WTC11 (cell line): ENCODE data around the gene SYCN. TPM values are rescaled to one million over a fixed set of nuclear protein-coding genes. Genes with fewer than 3 reads are reported as not detected.

Experiments
- ATAC-seq: fragments of 200-7000 bp; cut with Tn5 transposase; 2 replicates; pipeline ENCODE4 v1.10.0; 2021; ENCODE audit warnings: mild to moderate bottlenecking, moderate library complexity
- CTCF ChIA-PET: fragments of 300-600 bp; sonication (Branson Sonifier 250); formaldehyde crosslinking; loops from one replicate; lab custom pipeline; 2021; ENCODE audit warnings: antibody characterized with exemption; lab: Charles Lee
- POLR2A ChIA-PET: fragments of 350-600 bp; sonication (Branson Sonifier 250); formaldehyde crosslinking; loops from one replicate; lab custom pipeline; 2021; ENCODE audit warnings: antibody characterized with exemption; lab: Charles Lee
- DNase-seq: peaks from one replicate; pipeline ENCODE4 v3.0.0; 2021; ENCODE audit warnings: low spot score
- H3K27ac Mint-ChIP-seq: 2 replicates; pipeline ENCODE4 v1.8.0; 2021; ENCODE audit warnings: mixed read lengths
- H3K27me3 Mint-ChIP-seq: 2 replicates; pipeline ENCODE4 v1.8.0; 2021; ENCODE audit warnings: low read depth, mild to moderate bottlenecking, moderate library complexity, mixed read lengths
- H3K36me3 Mint-ChIP-seq: 2 replicates; pipeline ENCODE4 v1.8.0; 2021; ENCODE audit warnings: mixed read lengths
- H3K4me1 Mint-ChIP-seq: 2 replicates; pipeline ENCODE4 v1.8.0; 2022; ENCODE audit warnings: mixed read lengths
- H3K4me3 Mint-ChIP-seq: 2 replicates; pipeline ENCODE4 v1.8.0; 2021; ENCODE audit warnings: mild to moderate bottlenecking, moderate library complexity, mixed read lengths
- H3K9me3 Mint-ChIP-seq: 2 replicates; pipeline ENCODE4 v1.8.0; 2021; ENCODE audit warnings: mixed read lengths
- ARID4B ChIP-seq: sonication (generic); formaldehyde crosslinking; IDR thresholded peaks from 2 replicates; pipeline ENCODE4 v1.8.0; 2023; ENCODE audit warnings: missing genetic modification reagents, mild to moderate bottlenecking, borderline replicate concordance
- ATF1 ChIP-seq: sonication (generic); formaldehyde crosslinking; IDR thresholded peaks from 2 replicates; pipeline ENCODE4 v1.8.1; 2023; ENCODE audit warnings: mild to moderate bottlenecking, moderate library complexity, missing genetic modification reagents
- CREM ChIP-seq: sonication (generic); formaldehyde crosslinking; IDR thresholded peaks from 2 replicates; pipeline ENCODE4 v1.8.1; 2022; ENCODE audit warnings: mild to moderate bottlenecking, missing genetic modification reagents, moderate library complexity
- GABPB1 ChIP-seq: sonication (generic); formaldehyde crosslinking; IDR thresholded peaks from 2 replicates; pipeline ENCODE4 v1.8.1; 2023; ENCODE audit warnings: mild to moderate bottlenecking, missing genetic modification reagents
- MXD4 ChIP-seq: fragments of 250-450 bp; sonication (Bioruptor Pico); IDR thresholded peaks from 2 replicates; pipeline ENCODE4 v1.8.0; 2021; ENCODE audit warnings: mild to moderate bottlenecking, moderate library complexity, borderline replicate concordance
- MYBL2 ChIP-seq: sonication (generic); formaldehyde crosslinking; IDR thresholded peaks from 2 replicates; pipeline ENCODE4 v1.8.1; 2023; ENCODE audit warnings: mild to moderate bottlenecking, moderate library complexity, missing genetic modification reagents
- OVOL2 ChIP-seq: fragments of 250-450 bp; sonication (Bioruptor Pico); IDR thresholded peaks from 2 replicates; pipeline ENCODE4 v1.9.0; 2021; ENCODE audit warnings: mild to moderate bottlenecking, borderline replicate concordance
- STAT6 ChIP-seq: sonication (generic); formaldehyde crosslinking; conservative IDR thresholded peaks from 2 replicates; pipeline ENCODE4 v1.8.1; 2023; ENCODE audit warnings: mild to moderate bottlenecking, low read depth, missing genetic modification reagents, moderate library complexity
- TEAD1 ChIP-seq: sonication (generic); formaldehyde crosslinking; IDR thresholded peaks from 2 replicates; pipeline ENCODE4 v1.8.0; 2022; ENCODE audit warnings: mild to moderate bottlenecking, missing genetic modification reagents
- TP53 ChIP-seq: sonication (generic); formaldehyde crosslinking; IDR thresholded peaks from 2 replicates; pipeline ENCODE4 v1.8.1; 2023; ENCODE audit warnings: mild to moderate bottlenecking, missing genetic modification reagents
- ZBTB43 ChIP-seq: sonication (generic); formaldehyde crosslinking; IDR thresholded peaks from 2 replicates; pipeline ENCODE4 v1.8.1; 2023; ENCODE audit warnings: mild to moderate bottlenecking, missing genetic modification reagents
- ZMAT4 ChIP-seq: fragments of 250-450 bp; sonication (Bioruptor Pico); IDR thresholded peaks from 2 replicates; pipeline ENCODE4 v1.9.0; 2021; ENCODE audit warnings: mild to moderate bottlenecking
- ZNF121 ChIP-seq: sonication (generic); formaldehyde crosslinking; IDR thresholded peaks from 2 replicates; pipeline ENCODE4 v1.8.0; 2023; ENCODE audit warnings: missing genetic modification reagents
- ZNF317 ChIP-seq: sonication (generic); formaldehyde crosslinking; IDR thresholded peaks from 2 replicates; pipeline ENCODE4 v1.8.1; 2023; ENCODE audit warnings: low read depth, mild to moderate bottlenecking, moderate library complexity, missing genetic modification reagents, borderline replicate concordance
- ZNF416 ChIP-seq: fragments of 250-450 bp; sonication (Bioruptor Pico); IDR thresholded peaks from 2 replicates; pipeline ENCODE4 v1.9.0; 2021; ENCODE audit warnings: mild to moderate bottlenecking, inconsistent platforms
- ZNF532 ChIP-seq: fragments of 250-450 bp; sonication (Bioruptor Pico); IDR thresholded peaks from 2 replicates; pipeline ENCODE4 v1.9.0; 2021; ENCODE audit warnings: mild to moderate bottlenecking, borderline replicate concordance
- ZSCAN18 ChIP-seq: fragments of 250-450 bp; sonication (Bioruptor Pico); IDR thresholded peaks from 2 replicates; pipeline ENCODE4 v2.1.2; 2022; ENCODE audit warnings: mild to moderate bottlenecking, moderate library complexity
- total RNA-seq: library from RNA; stranded (reverse); gene quantifications from 3 replicates; pipeline ENCODE4 v1.2.3, GENCODE V29; 2021

The SYCN gene
- total RNA-seq, 1 experiment from 2014 or later: 0.77 TPM

GRCh38 chr19:39171479-39172465 is 32.3 kb downstream of the SYCN start:
- H3K4me1 Mint-ChIP-seq: peaks cover 17% of the 10 kb centered on the region
- H3K27ac Mint-ChIP-seq: peak overlapping the region; percentile 68; the same call in 1 of the 2 replicates
- no peaks in the 10 kb centered on the region for H3K36me3 Mint-ChIP-seq
- CTCF ChIA-PET: interaction anchor here (0.7 kb wide), 1 partner anchor 26 kb away, joined by 3 read pairs; no protein-coding TSS in a partner anchor
- no peaks in the 10 kb centered on the region for H3K9me3 Mint-ChIP-seq
- ATAC-seq (no peak), DNase-seq (no peak)
- TF ChIP-seq ZNF317 (no peak), TEAD1 (CRISPR knock-in tag) (no peak), TP53 (CRISPR knock-in tag) (no peak), OVOL2 (CRISPR knock-in tag) (no peak), GABPB1 (CRISPR knock-in tag) (no peak), ZNF532 (CRISPR knock-in tag) (no peak), ZBTB43 (CRISPR knock-in tag) (no peak), MXD4 (CRISPR knock-in tag) (no peak), ZMAT4 (CRISPR knock-in tag) (no peak), ZNF121 (CRISPR knock-in tag) (no peak), ZSCAN18 (CRISPR knock-in tag) (no peak), ATF1 (CRISPR knock-in tag) (no peak), STAT6 (CRISPR knock-in tag) (no peak), ARID4B (CRISPR knock-in tag) (no peak), MYBL2 (CRISPR knock-in tag) (no peak), CREM (no peak), ZNF416 (CRISPR knock-in tag) (no peak)
- TF ChIP-seq, all 79 proteins: peak for 0
- Mint-ChIP-seq H3K4me3 (no peak overlapping the region), H3K27me3 (no peaks in the 10 kb centered on the region)
- POLR2A ChIA-PET: no interaction called here
